WTC11 (cell line): ENCODE measurements around the gene GATD1. TPM values are rescaled to one million over a fixed set of nuclear protein-coding genes. Genes with fewer than 3 reads are reported as not detected.

Source experiments
- ATAC-seq: fragments of 200-7000 bp; cut with Tn5 transposase; 2 replicates; pipeline ENCODE4 v1.10.0; 2021; ENCODE audit warnings: mild to moderate bottlenecking, moderate library complexity
- CTCF ChIA-PET: fragments of 300-600 bp; sonication (Branson Sonifier 250); formaldehyde crosslinking; loops from one replicate; lab custom pipeline; 2021; ENCODE audit warnings: antibody characterized with exemption; lab: Charles Lee
- POLR2A ChIA-PET: fragments of 350-600 bp; sonication (Branson Sonifier 250); formaldehyde crosslinking; loops from one replicate; lab custom pipeline; 2021; ENCODE audit warnings: antibody characterized with exemption; lab: Charles Lee
- DNase-seq: peaks from one replicate; pipeline ENCODE4 v3.0.0; 2021; ENCODE audit warnings: low spot score
- H3K27ac Mint-ChIP-seq: 2 replicates; pipeline ENCODE4 v1.8.0; 2021; ENCODE audit warnings: mixed read lengths
- H3K27me3 Mint-ChIP-seq: 2 replicates; pipeline ENCODE4 v1.8.0; 2021; ENCODE audit warnings: low read depth, mild to moderate bottlenecking, moderate library complexity, mixed read lengths
- H3K36me3 Mint-ChIP-seq: 2 replicates; pipeline ENCODE4 v1.8.0; 2021; ENCODE audit warnings: mixed read lengths
- H3K4me1 Mint-ChIP-seq: 2 replicates; pipeline ENCODE4 v1.8.0; 2022; ENCODE audit warnings: mixed read lengths
- H3K4me3 Mint-ChIP-seq: 2 replicates; pipeline ENCODE4 v1.8.0; 2021; ENCODE audit warnings: mild to moderate bottlenecking, moderate library complexity, mixed read lengths
- H3K9me3 Mint-ChIP-seq: 2 replicates; pipeline ENCODE4 v1.8.0; 2021; ENCODE audit warnings: mixed read lengths
- ATF6 ChIP-seq: sonication (generic); formaldehyde crosslinking; IDR thresholded peaks from 2 replicates; pipeline ENCODE4 v1.8.1; 2023; ENCODE audit warnings: mild to moderate bottlenecking, missing genetic modification reagents
- FOXJ3 ChIP-seq: sonication (generic); formaldehyde crosslinking; IDR thresholded peaks from 2 replicates; pipeline ENCODE4 v1.9.0; 2021; ENCODE audit warnings: missing genetic modification reagents, mild to moderate bottlenecking, borderline replicate concordance
- FOXP1 ChIP-seq: sonication (generic); formaldehyde crosslinking; IDR thresholded peaks from 2 replicates; pipeline ENCODE4 v1.8.0; 2022; ENCODE audit warnings: missing genetic modification reagents, mild to moderate bottlenecking, moderate library complexity, borderline replicate concordance
- GABPB1 ChIP-seq: sonication (generic); formaldehyde crosslinking; IDR thresholded peaks from 2 replicates; pipeline ENCODE4 v1.8.1; 2023; ENCODE audit warnings: mild to moderate bottlenecking, missing genetic modification reagents
- IRF2 ChIP-seq: sonication (generic); formaldehyde crosslinking; IDR thresholded peaks from 2 replicates; pipeline ENCODE4 v1.8.0; 2022; ENCODE audit warnings: low read depth, missing genetic modification reagents, borderline replicate concordance
- KAT7 ChIP-seq: sonication (generic); formaldehyde crosslinking; IDR thresholded peaks from 2 replicates; pipeline ENCODE4 v1.8.1; 2023; ENCODE audit warnings: missing genetic modification reagents, mild to moderate bottlenecking, borderline replicate concordance
- RORB ChIP-seq: fragments of 250-450 bp; sonication (Bioruptor Pico); IDR thresholded peaks from 2 replicates; pipeline ENCODE4 v1.9.0; 2021; ENCODE audit warnings: mild to moderate bottlenecking
- SMAD4 ChIP-seq: sonication (generic); formaldehyde crosslinking; IDR thresholded peaks from 2 replicates; pipeline ENCODE4 v1.8.0; 2022; ENCODE audit warnings: mild to moderate bottlenecking, missing genetic modification reagents
- SOX15 ChIP-seq: fragments of 250-450 bp; sonication (Bioruptor Pico); IDR thresholded peaks from 2 replicates; pipeline ENCODE4 v1.9.0; 2021; ENCODE audit warnings: mild to moderate bottlenecking
- TEAD4 ChIP-seq: sonication (generic); formaldehyde crosslinking; IDR thresholded peaks from 2 replicates; pipeline ENCODE4 v1.8.0; 2022; ENCODE audit warnings: mild to moderate bottlenecking, missing genetic modification reagents
- USF1 ChIP-seq: sonication (generic); formaldehyde crosslinking; IDR thresholded peaks from 2 replicates; pipeline ENCODE4 v1.8.0; 2022; ENCODE audit warnings: mild to moderate bottlenecking, missing genetic modification reagents
- ZBTB21 ChIP-seq: sonication (generic); formaldehyde crosslinking; IDR thresholded peaks from 2 replicates; pipeline ENCODE4 v1.8.1; 2023; ENCODE audit warnings: mild to moderate bottlenecking, missing genetic modification reagents, borderline replicate concordance
- ZNF121 ChIP-seq: sonication (generic); formaldehyde crosslinking; IDR thresholded peaks from 2 replicates; pipeline ENCODE4 v1.8.0; 2023; ENCODE audit warnings: missing genetic modification reagents
- ZNF138 ChIP-seq: sonication (generic); formaldehyde crosslinking; conservative IDR thresholded peaks from 2 replicates; pipeline ENCODE4 v1.8.1; 2022; ENCODE audit warnings: mild to moderate bottlenecking, moderate library complexity, missing genetic modification reagents
- ZNF232 ChIP-seq: sonication (generic); formaldehyde crosslinking; IDR thresholded peaks from 2 replicates; pipeline ENCODE4 v1.8.0; 2022; ENCODE audit warnings: mild to moderate bottlenecking, missing genetic modification reagents
- ZNF263 ChIP-seq: sonication (generic); formaldehyde crosslinking; IDR thresholded peaks from 2 replicates; pipeline ENCODE4 v1.8.1; 2022; ENCODE audit warnings: low read depth, mild to moderate bottlenecking, moderate library complexity, missing genetic modification reagents
- ZNF423 ChIP-seq: fragments of 250-450 bp; sonication (Bioruptor Pico); IDR thresholded peaks from 2 replicates; pipeline ENCODE4 v2.1.2; 2022; ENCODE audit warnings: mild to moderate bottlenecking, moderate library complexity
- ZNF671 ChIP-seq: fragments of 250-450 bp; sonication (Bioruptor Pico); IDR thresholded peaks from 2 replicates; pipeline ENCODE4 v1.8.0; 2021; ENCODE audit warnings: mild to moderate bottlenecking
- total RNA-seq: library from RNA; stranded (reverse); gene quantifications from 3 replicates; pipeline ENCODE4 v1.2.3, GENCODE V29; 2021
- TF ChIP-seq, protein P1 (sequence below): sonication (generic); formaldehyde crosslinking; IDR thresholded peaks from 2 replicates; pipeline ENCODE4 v1.8.0; 2022; ENCODE audit warnings: mild to moderate bottlenecking, missing genetic modification reagents
- TF ChIP-seq, protein P2 (sequence below): sonication (generic); formaldehyde crosslinking; IDR thresholded peaks from 2 replicates; pipeline ENCODE4 v1.8.1; 2023; ENCODE audit warnings: mild to moderate bottlenecking, missing genetic modification reagents, moderate library complexity

GATD1 gene
- total RNA-seq, 1 experiment from 2014 or later = 87.6 TPM

DNA sequence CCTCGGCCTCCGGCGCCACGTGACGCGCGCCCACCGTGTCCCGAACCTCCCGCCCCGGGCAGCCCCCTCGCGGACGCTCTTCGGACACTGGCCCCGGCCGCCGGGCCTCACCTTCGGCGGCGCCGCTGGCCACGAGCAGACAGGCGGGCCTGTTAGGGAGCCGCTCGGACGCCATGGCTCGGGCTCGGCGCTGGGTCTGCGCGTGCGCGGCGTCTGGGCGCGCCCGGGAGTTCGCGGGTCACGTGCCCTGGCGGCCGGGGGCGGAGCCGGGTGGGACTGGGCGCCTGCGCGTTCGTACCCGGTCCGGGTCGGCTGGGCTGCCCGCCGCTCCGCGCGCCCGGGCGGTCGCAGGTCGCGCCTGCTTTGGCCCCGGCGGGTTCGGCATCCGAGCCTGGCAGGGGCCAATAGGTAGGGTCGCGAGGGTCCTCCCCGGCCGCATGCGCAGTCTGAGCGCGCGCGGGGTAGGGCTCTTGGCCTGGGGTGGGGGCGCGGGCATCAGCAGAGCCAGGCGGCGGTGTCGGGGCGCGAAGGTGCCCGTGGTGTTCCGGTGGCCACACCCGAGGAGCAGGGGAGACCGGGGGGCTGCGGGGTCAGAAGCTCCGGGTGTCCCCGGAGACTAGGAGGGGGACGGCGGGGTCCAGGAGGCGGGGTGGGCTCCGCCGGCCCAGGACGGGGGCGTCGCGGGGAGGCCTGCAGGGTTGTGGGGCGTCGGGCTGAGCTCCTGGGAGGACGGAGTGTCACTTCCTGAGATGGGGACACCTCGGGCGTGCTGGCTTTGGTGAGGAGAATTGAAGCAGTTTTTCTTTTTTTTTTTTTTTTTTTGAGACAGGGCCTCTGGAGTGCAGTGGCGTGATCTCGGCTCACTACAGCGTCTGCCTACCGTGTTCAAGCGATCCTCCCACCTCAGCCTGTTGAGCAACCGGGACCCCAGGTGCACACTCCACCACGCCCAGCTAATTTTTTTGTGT lies at the start of gene GATD1 (continued):
- TF ChIP-seq USF1 (peak; percentile 86), ATF6 (CRISPR knock-in tag) (no peak), FOXP1 (CRISPR knock-in tag) (0 out of 2 replicates have a peak, but pooled peaks have one; percentile 62), ZNF263 (CRISPR knock-in tag) (no peak), ZNF138 (CRISPR knock-in tag) (0 out of 2 replicates have a peak, but pooled peaks have one; percentile 36), ZNF232 (peak; percentile 18; the same call in 1 of the 2 replicates)

DNA sequence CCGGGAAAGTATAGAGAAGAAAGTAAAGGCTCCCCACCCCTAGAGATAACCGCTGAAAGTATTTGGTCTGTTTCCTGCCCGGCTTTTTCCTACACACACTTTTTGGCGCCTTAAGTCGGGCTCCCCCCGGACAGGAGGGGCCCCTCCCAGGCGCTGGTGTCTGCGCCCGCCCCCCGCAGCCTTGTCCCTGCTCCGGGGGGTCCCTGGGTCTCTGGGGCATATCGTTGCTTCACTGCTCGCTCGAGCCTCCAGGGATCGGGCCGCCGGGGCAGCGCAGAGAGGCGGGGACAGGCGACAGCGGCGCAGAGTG lies 49.5 kb upstream of the GATD1 start:
- Mint-ChIP-seq H3K27ac (no peak overlapping the region), H3K27me3 (peaks cover 24% of the 10 kb centered on the region), H3K4me1 (peaks cover 36% of the 10 kb centered on the region), H3K36me3 (no peaks in the 10 kb centered on the region), H3K4me3 (peak overlapping the region; percentile 70), H3K9me3 (no peaks in the 10 kb centered on the region)
- CTCF ChIA-PET = interaction anchor here (1.3 kb wide), 1 partner anchor 22 kb away, joined by 5 read pairs; no protein-coding TSS in a partner anchor
- TF ChIP-seq, protein P1, sequence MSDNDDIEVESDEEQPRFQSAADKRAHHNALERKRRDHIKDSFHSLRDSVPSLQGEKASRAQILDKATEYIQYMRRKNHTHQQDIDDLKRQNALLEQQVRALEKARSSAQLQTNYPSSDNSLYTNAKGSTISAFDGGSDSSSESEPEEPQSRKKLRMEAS (CRISPR knock-in tag) = no peak
- TF ChIP-seq SMAD4 (CRISPR knock-in tag) (no peak), SOX15 (no peak), ZNF423 (CRISPR knock-in tag) (peak; percentile 48; the same call in 1 of the 2 replicates)
- DNase-seq (no peak), ATAC-seq (no peak)
- POLR2A ChIA-PET = interaction anchor here (2.0 kb wide), 1 partner anchor 18 kb away, joined by 5 read pairs; the partner anchor contains the start of gene RPLP2

DNA sequence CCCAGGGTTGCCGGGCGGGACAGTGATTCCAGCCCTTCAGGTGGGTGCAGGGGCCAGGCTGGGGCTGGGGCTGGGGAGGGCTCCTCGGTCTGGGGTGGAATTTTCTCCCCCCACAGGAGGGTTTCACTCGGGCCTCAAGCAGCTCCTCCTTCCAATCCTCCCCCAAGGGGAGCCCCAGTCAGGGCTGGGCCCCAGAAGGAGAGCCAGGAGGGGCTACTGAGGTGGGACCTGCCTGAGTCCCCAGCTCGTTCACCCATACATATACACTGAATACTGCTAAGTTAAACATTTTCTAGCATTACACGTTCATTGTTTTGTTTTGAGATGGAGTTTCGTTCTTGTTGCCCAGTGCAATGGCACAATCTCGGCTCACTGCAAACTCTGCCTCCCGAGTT lies 48.9 kb upstream of the GATD1 start:
- ATAC-seq (no peak), DNase-seq (no peak)
- Mint-ChIP-seq H3K27me3 (peaks cover 18% of the 10 kb centered on the region), H3K9me3 (no peaks in the 10 kb centered on the region), H3K4me3 (peak overlapping the region; percentile 70), H3K27ac (no peak overlapping the region), H3K36me3 (no peaks in the 10 kb centered on the region)
- CTCF ChIA-PET = interaction anchor here (1.0 kb wide), 1 partner anchor 22 kb away, joined by 3 read pairs; no protein-coding TSS in a partner anchor
- POLR2A ChIA-PET = interaction anchor here (1.4 kb wide), 1 partner anchor 22 kb away, joined by 3 read pairs; the partner anchor contains the start of gene PIDD1
- TF ChIP-seq ZNF671 (CRISPR knock-in tag) (no peak), ZNF121 (CRISPR knock-in tag) (no peak), IRF2 (CRISPR knock-in tag) (no peak), GABPB1 (CRISPR knock-in tag) (no peak), ZNF232 (no peak), ZBTB21 (CRISPR knock-in tag) (no peak), FOXJ3 (CRISPR knock-in tag) (no peak), RORB (CRISPR knock-in tag) (no peak), ZNF138 (CRISPR knock-in tag) (no peak), KAT7 (CRISPR knock-in tag) (no peak), SMAD4 (CRISPR knock-in tag) (no peak), TEAD4 (no peak)
- TF ChIP-seq, protein P2, sequence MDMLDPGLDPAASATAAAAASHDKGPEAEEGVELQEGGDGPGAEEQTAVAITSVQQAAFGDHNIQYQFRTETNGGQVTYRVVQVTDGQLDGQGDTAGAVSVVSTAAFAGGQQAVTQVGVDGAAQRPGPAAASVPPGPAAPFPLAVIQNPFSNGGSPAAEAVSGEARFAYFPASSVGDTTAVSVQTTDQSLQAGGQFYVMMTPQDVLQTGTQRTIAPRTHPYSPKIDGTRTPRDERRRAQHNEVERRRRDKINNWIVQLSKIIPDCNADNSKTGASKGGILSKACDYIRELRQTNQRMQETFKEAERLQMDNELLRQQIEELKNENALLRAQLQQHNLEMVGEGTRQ (CRISPR knock-in tag) = no peak
- TF ChIP-seq, all 79 proteins: peak for 0
- H3K4me1 Mint-ChIP-seq = peaks cover 31% of the 10 kb centered on the region
